NCI-H2081 treated with DMSO at 0.1 percent for 48 hours (cell line): ENCODE measurements around the gene SPR.

Source experiments
- DNase-seq: peaks from one replicate; lab custom pipeline; 2025; lab: John Stamatoyannopoulos, UW

The SPR gene

GRCh38 chr2:72887032-72887739, at the start of gene SPR:
Gene SPR, plus strand, starts transcription at chr2:72887408. Its CDS starts 25 bp downstream, at chr2:72887433.
- no peak for DNase-seq

- DNase-seq: no peak
Measured at GRCh38 chr2:72840066-72840465, 47.1 kb upstream of the SPR start.

GRCh38 chr2:72841462-72842125, 45.6 kb upstream of the SPR start:
- DNase-seq: no peak

GRCh38 chr2:72843301-72843700, 43.9 kb upstream of the SPR start:
- DNase-seq: no peak

- DNase-seq: no peak
Measured at GRCh38 chr2:72846171-72847095, 40.8 kb upstream of the SPR start.

- DNase-seq: no peak
Measured at GRCh38 chr2:72847534-72848315, 39.5 kb upstream of the SPR start.

GRCh38 chr2:72848436-72849137, 38.6 kb upstream of the SPR start:
- DNase-seq: no peak

- no peak for DNase-seq
Measured at GRCh38 chr2:72849138-72849462, 38.1 kb upstream of the SPR start.

GRCh38 chr2:72851333-72851732, 35.9 kb upstream of the SPR start:
- DNase-seq: no peak

GRCh38 chr2:72859831-72860262, 27.4 kb upstream of the SPR start:
- peak; percentile 8 for DNase-seq

- peak; percentile 21 for DNase-seq
Measured at GRCh38 chr2:72862239-72862988, 24.8 kb upstream of the SPR start.

- no peak for DNase-seq
Measured at GRCh38 chr2:72863046-72863445, 24.2 kb upstream of the SPR start.

GRCh38 chr2:72864500-72864899, 22.7 kb upstream of the SPR start:
- no peak for DNase-seq

GRCh38 chr2:72871060-72871459, 16.1 kb upstream of the SPR start:
- DNase-seq: no peak

GRCh38 chr2:72871880-72872279, 15.3 kb upstream of the SPR start:
- no peak for DNase-seq

- no peak for DNase-seq
Measured at GRCh38 chr2:72883356-72883962, 3.7 kb upstream of the SPR start.

GRCh38 chr2:72886505-72887031, 640 bp upstream of the SPR start:
- DNase-seq: no peak

GRCh38 chr2:72887740-72888437, 681 bp downstream of the SPR start:
- DNase-seq: no peak
